ENCODE measurements around the gene ROR1.
"Not testable (repeated sequence)": the region's sequence is repeated elsewhere in the genome, so short reads cannot be mapped to it uniquely, and the experiment has no call there.

Gene ROR1

GRCh38 chr1:63795455-63795854, 21.6 kb downstream of the ROR1 start:
- DNase-seq = no peak

GRCh38 chr1:63797056-63797726, 23.4 kb downstream of the ROR1 start:
- DNase-seq = no peak

GRCh38 chr1:63798284-63798683, 24.5 kb downstream of the ROR1 start:
- no peak for DNase-seq

- no peak for DNase-seq
Measured at GRCh38 chr1:63799307-63799706, 25.5 kb downstream of the ROR1 start.

- no peak for DNase-seq
Measured at GRCh38 chr1:63799820-63800219, 26.0 kb downstream of the ROR1 start.

GRCh38 chr1:63802109-63802508, 28.3 kb downstream of the ROR1 start:
- DNase-seq = no peak

- DNase-seq = no peak
Measured at GRCh38 chr1:63804829-63805484, 31.1 kb downstream of the ROR1 start.

- no peak for DNase-seq
Measured at GRCh38 chr1:63807046-63807445, 33.2 kb downstream of the ROR1 start.

GRCh38 chr1:63810936-63811469, 37.2 kb downstream of the ROR1 start:
- no peak for DNase-seq

GRCh38 chr1:63812071-63812700, 38.4 kb downstream of the ROR1 start:
- no peak for DNase-seq

- DNase-seq = no peak
Measured at GRCh38 chr1:63813829-63814277, 40.0 kb downstream of the ROR1 start.

GRCh38 chr1:63816217-63816815, 42.5 kb downstream of the ROR1 start:
- not testable (repeated sequence) for DNase-seq

GRCh38 chr1:63817152-63817667, 43.4 kb downstream of the ROR1 start:
- DNase-seq = no peak

- no peak for DNase-seq
Measured at GRCh38 chr1:63817700-63818099, 43.9 kb downstream of the ROR1 start.

- no peak for DNase-seq
Measured at GRCh38 chr1:63818567-63819325, 44.9 kb downstream of the ROR1 start.

- no peak for DNase-seq
Measured at GRCh38 chr1:63819795-63820194, 46.0 kb downstream of the ROR1 start.

GRCh38 chr1:63821091-63822005, 47.5 kb downstream of the ROR1 start:
- no peak for DNase-seq

GRCh38 chr1:63822540-63822939, 48.7 kb downstream of the ROR1 start:
- no peak for DNase-seq

- DNase-seq = no peak
Measured at GRCh38 chr1:63824451-63824850, 50.6 kb downstream of the ROR1 start.

- DNase-seq = no peak
Measured at GRCh38 chr1:63825111-63825510, 51.3 kb downstream of the ROR1 start.

GRCh38 chr1:63826246-63826861, 52.5 kb downstream of the ROR1 start:
- not testable (repeated sequence) for DNase-seq
